ENCODE measurements around the gene BOK. TPM values are rescaled to one million over a fixed set of nuclear protein-coding genes. Genes with fewer than 3 reads are reported as not detected.

BOK gene
- total RNA-seq, 1 donor from 2014 or later = 6.9 TPM

GRCh38 chr2:241541564-241542277 lies 16.8 kb upstream of the BOK start:
- no peak for DNase-seq (ENCODE audit: low read depth, low spot score)
- H3K4me3 Mint-ChIP-seq = no peak overlapping the region
- peaks cover 15% of the 10 kb centered on the region for H3K4me1 Mint-ChIP-seq
- H3K27ac Mint-ChIP-seq (ENCODE audit: unreplicated experiment) = no peak overlapping the region
- H3K27me3 Mint-ChIP-seq (ENCODE audit: low read depth) = peaks cover 42% of the 10 kb centered on the region
- no peaks in the 10 kb centered on the region for H3K9me3 Mint-ChIP-seq
- H3K36me3 Mint-ChIP-seq (ENCODE audit: low read depth) = no peaks in the 10 kb centered on the region
- TF ChIP-seq, protein P1, sequence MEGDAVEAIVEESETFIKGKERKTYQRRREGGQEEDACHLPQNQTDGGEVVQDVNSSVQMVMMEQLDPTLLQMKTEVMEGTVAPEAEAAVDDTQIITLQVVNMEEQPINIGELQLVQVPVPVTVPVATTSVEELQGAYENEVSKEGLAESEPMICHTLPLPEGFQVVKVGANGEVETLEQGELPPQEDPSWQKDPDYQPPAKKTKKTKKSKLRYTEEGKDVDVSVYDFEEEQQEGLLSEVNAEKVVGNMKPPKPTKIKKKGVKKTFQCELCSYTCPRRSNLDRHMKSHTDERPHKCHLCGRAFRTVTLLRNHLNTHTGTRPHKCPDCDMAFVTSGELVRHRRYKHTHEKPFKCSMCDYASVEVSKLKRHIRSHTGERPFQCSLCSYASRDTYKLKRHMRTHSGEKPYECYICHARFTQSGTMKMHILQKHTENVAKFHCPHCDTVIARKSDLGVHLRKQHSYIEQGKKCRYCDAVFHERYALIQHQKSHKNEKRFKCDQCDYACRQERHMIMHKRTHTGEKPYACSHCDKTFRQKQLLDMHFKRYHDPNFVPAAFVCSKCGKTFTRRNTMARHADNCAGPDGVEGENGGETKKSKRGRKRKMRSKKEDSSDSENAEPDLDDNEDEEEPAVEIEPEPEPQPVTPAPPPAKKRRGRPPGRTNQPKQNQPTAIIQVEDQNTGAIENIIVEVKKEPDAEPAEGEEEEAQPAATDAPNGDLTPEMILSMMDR (conservative IDR thresholded peaks at IDR 0.05) = no peak

DNA sequence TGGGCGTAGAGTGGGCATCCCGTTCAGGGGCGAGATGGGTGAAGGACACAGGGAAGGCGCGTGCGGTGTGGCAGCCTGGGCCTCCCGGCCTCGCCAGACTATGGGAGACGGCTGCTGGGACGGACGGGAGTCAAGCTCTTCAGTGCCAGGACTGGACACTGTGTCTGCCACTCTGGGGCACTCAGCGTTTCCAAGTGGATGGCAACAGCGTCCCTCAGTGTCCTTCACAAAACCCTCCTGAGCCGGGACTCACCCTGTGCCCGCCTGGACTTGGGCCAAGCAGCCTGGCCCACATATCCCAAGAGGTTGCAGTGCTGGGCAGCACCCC lies 16.3 kb upstream of the BOK start:
- DNase-seq (ENCODE audit: low read depth, low spot score) = no peak
- Mint-ChIP-seq H3K36me3 (ENCODE audit: low read depth) (no peaks in the 10 kb centered on the region), H3K4me1 (peaks cover 15% of the 10 kb centered on the region), H3K27me3 (ENCODE audit: low read depth) (peaks cover 46% of the 10 kb centered on the region), H3K27ac (ENCODE audit: unreplicated experiment) (no peak overlapping the region), H3K9me3 (no peaks in the 10 kb centered on the region), H3K4me3 (no peak overlapping the region)
- TF ChIP-seq, protein P1 (conservative IDR thresholded peaks at IDR 0.05) = no peak

GRCh38 chr2:241545106-241545505 lies 13.4 kb upstream of the BOK start:
- no peak overlapping the region for H3K27ac Mint-ChIP-seq (ENCODE audit: unreplicated experiment)
- TF ChIP-seq, protein P1 (conservative IDR thresholded peaks at IDR 0.05) = no peak
- H3K4me3 Mint-ChIP-seq = no peak overlapping the region
- DNase-seq (ENCODE audit: low read depth, low spot score) = no peak
- H3K9me3 Mint-ChIP-seq = no peaks in the 10 kb centered on the region
- peaks cover 5% of the 10 kb centered on the region for H3K4me1 Mint-ChIP-seq
- no peaks in the 10 kb centered on the region for H3K36me3 Mint-ChIP-seq (ENCODE audit: low read depth)
- peaks cover 35% of the 10 kb centered on the region for H3K27me3 Mint-ChIP-seq (ENCODE audit: low read depth)

GRCh38 chr2:241545523-241546473 lies 12.7 kb upstream of the BOK start:
- H3K27ac Mint-ChIP-seq (ENCODE audit: unreplicated experiment) = no peak overlapping the region
- H3K4me1 Mint-ChIP-seq = peaks cover under 1% of the 10 kb centered on the region
- H3K4me3 Mint-ChIP-seq = no peak overlapping the region
- TF ChIP-seq, protein P1 (conservative IDR thresholded peaks at IDR 0.05) = no peak
- no peaks in the 10 kb centered on the region for H3K9me3 Mint-ChIP-seq
- H3K27me3 Mint-ChIP-seq (ENCODE audit: low read depth) = peaks cover 28% of the 10 kb centered on the region
- H3K36me3 Mint-ChIP-seq (ENCODE audit: low read depth) = no peaks in the 10 kb centered on the region
- DNase-seq (ENCODE audit: low read depth, low spot score) = no peak

DNA sequence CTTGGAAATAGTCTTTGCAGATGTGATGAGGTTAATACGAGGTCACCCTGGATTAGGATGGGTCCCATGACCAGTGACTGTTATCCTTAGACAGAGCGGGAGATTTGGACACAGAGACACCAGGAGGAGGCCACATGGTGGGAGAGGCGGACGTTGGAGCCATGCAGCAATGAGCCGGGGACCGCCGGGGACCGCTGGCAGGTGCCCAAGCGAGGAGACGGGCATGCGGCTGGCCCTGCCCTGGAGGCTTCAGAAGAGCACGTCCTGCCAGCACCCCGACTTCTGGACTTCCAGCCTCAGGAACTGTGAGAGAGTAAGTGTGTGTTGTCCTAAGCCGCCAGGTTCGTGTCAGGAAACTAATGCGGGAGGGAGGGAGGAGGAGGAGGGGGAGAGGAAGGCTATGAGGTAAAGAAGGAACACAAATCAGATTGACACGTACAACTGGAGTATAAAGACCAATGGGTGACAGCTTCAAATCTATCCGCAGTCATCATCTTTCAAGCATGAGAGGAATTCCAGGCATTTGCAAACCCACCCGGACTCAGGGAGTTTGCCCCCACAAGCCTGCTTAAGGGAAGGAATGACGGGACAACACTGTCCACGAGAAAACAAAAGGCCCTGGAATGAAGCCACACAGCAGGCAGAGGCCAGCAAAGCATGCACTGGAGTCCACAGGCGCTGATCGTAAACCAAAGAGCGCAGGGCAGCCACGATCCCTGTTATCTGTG lies 11.6 kb upstream of the BOK start:
- DNase-seq (ENCODE audit: low read depth, low spot score) = no peak
- Mint-ChIP-seq H3K9me3 (no peaks in the 10 kb centered on the region), H3K36me3 (ENCODE audit: low read depth) (no peaks in the 10 kb centered on the region), H3K27ac (ENCODE audit: unreplicated experiment) (no peak overlapping the region), H3K4me1 (no peaks in the 10 kb centered on the region), H3K27me3 (ENCODE audit: low read depth) (peaks cover 23% of the 10 kb centered on the region), H3K4me3 (no peak overlapping the region)
- TF ChIP-seq, protein P1 (conservative IDR thresholded peaks at IDR 0.05) = no peak
